Mesothelial cell of epicardium (in vitro differentiated cells): Measurements from ENCODE around the gene COL15A1. TPM values are rescaled to one million over a fixed set of nuclear protein-coding genes. Genes with fewer than 3 reads are reported as not detected.
"Not testable (repeated sequence)": the region's sequence is repeated elsewhere in the genome, so short reads cannot be mapped to it uniquely, and the experiment has no call there.

Experiments used
- DNase-seq, 2 experiments: peaks; one replicate each; pipeline ENCODE4 v3.0.0; 2021; ENCODE audit warnings: low spot score in 2 of 2; ENCODE audit not compliant: unreplicated experiment in 2 of 2
- H3K27ac Mint-ChIP-seq: 2 replicates; pipeline ENCODE4 v1.8.0; 2021; ENCODE audit warnings: mixed read lengths
- H3K27me3 Mint-ChIP-seq: 2 replicates; pipeline ENCODE4 v1.8.0; 2021; ENCODE audit warnings: low read depth, mixed read lengths
- H3K36me3 Mint-ChIP-seq: 2 replicates; pipeline ENCODE4 v1.8.0; 2021; ENCODE audit warnings: mixed read lengths
- H3K4me1 Mint-ChIP-seq: 2 replicates; pipeline ENCODE4 v1.8.0; 2021; ENCODE audit warnings: mixed read lengths
- H3K4me3 Mint-ChIP-seq: 2 replicates; pipeline ENCODE4 v1.8.0; 2021; ENCODE audit warnings: mild to moderate bottlenecking, moderate library complexity, mixed read lengths
- H3K9me3 Mint-ChIP-seq: 2 replicates; pipeline ENCODE4 v1.8.0; 2021; ENCODE audit warnings: mixed read lengths
- total RNA-seq: library from RNA; stranded (reverse); gene quantifications from 3 replicates; pipeline ENCODE4 v1.2.1, GENCODE V29; 2021
- TF ChIP-seq, protein P1 (sequence below): fragments of 200-600 bp; sonication (generic); IDR thresholded peaks from one replicate; pipeline ENCODE4 v1.5.0; 2021; ENCODE audit warnings: antibody characterized with exemption; ENCODE audit not compliant: unreplicated experiment

COL15A1 gene
- total RNA-seq, 1 donor from 2014 or later: 50.1 TPM

DNA sequence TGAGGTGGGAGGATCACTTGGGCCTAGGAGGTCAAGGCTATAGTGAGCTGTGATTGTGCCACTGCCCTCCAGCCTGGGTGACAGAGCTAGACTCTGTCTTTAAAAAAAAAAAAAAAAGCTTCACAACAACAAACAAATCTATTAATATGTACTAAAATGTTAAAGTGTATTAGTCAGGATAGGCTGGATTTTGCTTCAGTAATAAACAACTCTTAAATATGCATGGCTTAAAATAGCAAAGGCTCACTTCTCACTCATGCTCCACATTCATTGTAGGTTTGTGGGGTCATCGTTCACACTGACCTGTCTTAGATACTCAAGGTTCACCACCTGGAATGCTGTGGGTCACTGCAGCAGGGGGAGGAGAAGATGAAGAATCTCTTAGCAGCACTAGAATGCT is 33.8 kb upstream of the COL15A1 start:
- no peak overlapping the region for H3K4me3 Mint-ChIP-seq
- no peaks in the 10 kb centered on the region for H3K9me3 Mint-ChIP-seq
- TF ChIP-seq, protein P1, sequence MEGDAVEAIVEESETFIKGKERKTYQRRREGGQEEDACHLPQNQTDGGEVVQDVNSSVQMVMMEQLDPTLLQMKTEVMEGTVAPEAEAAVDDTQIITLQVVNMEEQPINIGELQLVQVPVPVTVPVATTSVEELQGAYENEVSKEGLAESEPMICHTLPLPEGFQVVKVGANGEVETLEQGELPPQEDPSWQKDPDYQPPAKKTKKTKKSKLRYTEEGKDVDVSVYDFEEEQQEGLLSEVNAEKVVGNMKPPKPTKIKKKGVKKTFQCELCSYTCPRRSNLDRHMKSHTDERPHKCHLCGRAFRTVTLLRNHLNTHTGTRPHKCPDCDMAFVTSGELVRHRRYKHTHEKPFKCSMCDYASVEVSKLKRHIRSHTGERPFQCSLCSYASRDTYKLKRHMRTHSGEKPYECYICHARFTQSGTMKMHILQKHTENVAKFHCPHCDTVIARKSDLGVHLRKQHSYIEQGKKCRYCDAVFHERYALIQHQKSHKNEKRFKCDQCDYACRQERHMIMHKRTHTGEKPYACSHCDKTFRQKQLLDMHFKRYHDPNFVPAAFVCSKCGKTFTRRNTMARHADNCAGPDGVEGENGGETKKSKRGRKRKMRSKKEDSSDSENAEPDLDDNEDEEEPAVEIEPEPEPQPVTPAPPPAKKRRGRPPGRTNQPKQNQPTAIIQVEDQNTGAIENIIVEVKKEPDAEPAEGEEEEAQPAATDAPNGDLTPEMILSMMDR: no peak
- DNase-seq: no peak
- H3K27me3 Mint-ChIP-seq: peaks cover 6% of the 10 kb centered on the region
- H3K27ac Mint-ChIP-seq: no peak overlapping the region
- no peaks in the 10 kb centered on the region for H3K36me3 Mint-ChIP-seq
- peaks cover 17% of the 10 kb centered on the region for H3K4me1 Mint-ChIP-seq

DNA sequence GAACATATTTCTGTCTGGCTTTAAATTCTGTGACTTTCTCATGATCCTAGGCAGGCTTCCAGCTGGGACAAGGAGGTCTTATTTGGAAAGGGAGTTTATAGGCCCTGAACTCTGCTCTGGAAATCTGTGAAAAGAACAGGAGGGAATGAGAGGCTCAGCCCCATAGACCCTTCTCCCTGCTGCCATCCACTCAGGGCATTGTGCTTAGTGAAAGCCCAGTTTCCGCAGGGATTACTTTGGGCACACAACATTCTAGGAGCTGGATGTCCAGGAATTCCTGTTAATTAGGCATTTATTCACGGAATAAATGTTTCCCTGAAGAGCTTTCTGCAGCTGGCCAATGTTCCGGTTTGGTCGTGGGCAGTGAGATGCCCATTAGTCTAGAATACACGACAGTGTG is 32.7 kb upstream of the COL15A1 start:
- no peaks in the 10 kb centered on the region for H3K36me3 Mint-ChIP-seq
- no peak overlapping the region for H3K27ac Mint-ChIP-seq
- peaks cover 5% of the 10 kb centered on the region for H3K27me3 Mint-ChIP-seq
- TF ChIP-seq, protein P1: no peak
- DNase-seq: no peak
- H3K4me1 Mint-ChIP-seq: peaks cover 17% of the 10 kb centered on the region
- H3K9me3 Mint-ChIP-seq: no peaks in the 10 kb centered on the region
- H3K4me3 Mint-ChIP-seq: no peak overlapping the region

DNA sequence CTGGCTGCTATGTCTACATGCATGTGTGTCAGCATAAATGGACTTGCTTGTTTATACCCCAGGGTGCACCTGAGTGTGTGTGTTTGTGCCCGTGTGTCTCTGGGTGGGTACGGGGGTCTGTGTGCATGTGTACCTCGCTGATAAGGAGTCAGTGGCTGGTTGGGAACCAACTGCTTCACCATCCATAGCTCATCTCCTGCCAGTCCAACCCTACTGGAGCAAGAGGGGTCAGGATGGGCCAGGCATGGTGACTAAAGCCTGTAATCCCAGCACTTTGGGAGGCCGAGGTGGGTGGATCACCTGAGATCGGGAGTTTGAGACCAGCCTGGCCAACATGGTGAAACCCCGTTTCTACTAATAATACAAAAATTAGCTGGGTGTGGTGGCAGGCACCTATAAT is 32.0 kb upstream of the COL15A1 start:
- H3K27ac Mint-ChIP-seq, H3K27me3 Mint-ChIP-seq, H3K4me3 Mint-ChIP-seq, H3K36me3 Mint-ChIP-seq, DNase-seq, H3K9me3 Mint-ChIP-seq: not testable (repeated sequence)
- peaks cover 12% of the 10 kb centered on the region for H3K4me1 Mint-ChIP-seq

DNA sequence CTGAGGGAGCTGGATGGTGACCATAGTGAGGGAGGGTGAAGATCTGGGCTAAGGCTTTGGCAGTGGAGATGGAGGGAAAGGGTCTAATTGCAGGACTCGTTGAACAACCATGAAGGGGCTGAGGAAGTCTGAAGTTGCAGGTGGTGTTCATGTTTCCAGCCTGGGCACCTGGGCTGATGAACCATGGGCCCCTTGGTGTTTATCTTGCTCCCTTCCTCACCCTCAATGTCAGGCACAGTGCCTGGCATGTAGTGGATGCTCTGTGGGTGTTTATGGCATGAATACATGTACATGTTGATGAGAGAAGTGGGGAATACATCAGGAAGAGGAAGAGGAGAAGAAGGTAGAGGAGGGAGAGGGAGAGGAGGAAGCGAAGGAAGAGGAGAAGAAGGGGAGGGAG is 31.3 kb upstream of the COL15A1 start:
- DNase-seq: no peak
- TF ChIP-seq, protein P1: no peak
- Mint-ChIP-seq H3K4me3 (no peak overlapping the region), H3K4me1 (peaks cover 6% of the 10 kb centered on the region), H3K27me3 (peaks cover 5% of the 10 kb centered on the region), H3K27ac (no peak overlapping the region), H3K9me3 (no peaks in the 10 kb centered on the region), H3K36me3 (no peaks in the 10 kb centered on the region)

DNA sequence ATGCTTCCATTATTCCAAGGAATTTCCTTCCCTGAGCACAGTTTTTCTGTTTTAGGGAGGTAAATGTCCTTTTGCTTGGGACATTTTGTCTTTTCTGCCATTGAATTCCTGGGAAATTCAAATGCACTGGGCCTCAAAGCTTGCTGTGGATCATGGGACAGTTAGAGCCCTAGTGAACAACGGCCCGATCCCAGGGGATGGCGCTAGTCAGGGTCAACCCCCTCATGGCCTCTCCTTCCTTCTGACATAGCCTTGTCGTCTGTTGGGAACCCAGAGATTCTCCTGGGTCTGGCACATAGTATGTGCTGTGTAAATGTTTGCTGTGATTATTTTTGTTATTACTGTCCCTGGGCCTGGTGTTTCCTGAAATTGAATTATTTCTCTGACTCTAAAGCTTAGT is 30.7 kb upstream of the COL15A1 start:
- TF ChIP-seq, protein P1: no peak
- no peak for DNase-seq

DNA sequence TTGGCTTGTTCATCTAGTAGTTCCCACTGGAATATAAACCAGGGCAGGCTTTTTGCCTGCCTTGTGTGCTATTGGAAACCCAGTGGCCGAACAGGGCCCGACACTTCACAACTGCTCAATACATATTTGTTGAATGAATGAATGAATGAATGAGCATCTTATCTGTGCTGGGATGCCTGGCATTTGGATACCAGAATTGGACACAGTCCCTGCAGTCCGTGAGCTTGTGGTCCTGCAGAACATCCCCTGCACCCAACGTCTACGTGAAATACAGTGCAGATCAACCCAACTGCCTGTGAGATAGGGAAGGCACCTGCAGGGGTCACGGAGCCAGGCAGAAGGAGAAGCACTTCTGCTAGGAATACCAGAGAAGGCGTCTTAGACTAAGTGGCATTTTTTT is 30.0 kb upstream of the COL15A1 start:
- no peaks in the 10 kb centered on the region for H3K9me3 Mint-ChIP-seq
- DNase-seq: no peak
- peaks cover 7% of the 10 kb centered on the region for H3K4me1 Mint-ChIP-seq
- no peak overlapping the region for H3K4me3 Mint-ChIP-seq
- H3K27ac Mint-ChIP-seq: no peak overlapping the region
- H3K36me3 Mint-ChIP-seq: no peaks in the 10 kb centered on the region
- peaks cover 5% of the 10 kb centered on the region for H3K27me3 Mint-ChIP-seq
- TF ChIP-seq, protein P1: no peak

More for the DNA sequence above, 30.7 kb upstream of the COL15A1 start:
- peaks cover 10% of the 10 kb centered on the region for H3K4me1 Mint-ChIP-seq
- no peak overlapping the region for H3K27ac Mint-ChIP-seq
- no peaks in the 10 kb centered on the region for H3K9me3 Mint-ChIP-seq
- H3K36me3 Mint-ChIP-seq: no peaks in the 10 kb centered on the region
- H3K27me3 Mint-ChIP-seq: peaks cover 5% of the 10 kb centered on the region
- H3K4me3 Mint-ChIP-seq: no peak overlapping the region
